CD4-positive, alpha-beta T cell (primary cell): Measurements from ENCODE around the gene OCIAD2. TPM values are rescaled to one million over a fixed set of nuclear protein-coding genes. Genes with fewer than 3 reads are reported as not detected.

Experiments used
- ATAC-seq: fragments of 200-7000 bp; cut with Tn5 transposase; one replicate; pipeline ENCODE4 v1.10.0; 2022; ENCODE audit warnings: mild to moderate bottlenecking; ENCODE audit not compliant: poor library complexity
- CTCF ChIA-PET: fragments of 350-600 bp; sonication (Branson Sonifier 250); formaldehyde crosslinking; loops from one replicate; lab custom pipeline; 2021; ENCODE audit warnings: antibody characterized with exemption, inconsistent platforms; lab: Charles Lee
- POLR2A ChIA-PET: fragments of 350-600 bp; sonication (Branson Sonifier 250); formaldehyde crosslinking; loops from one replicate; lab custom pipeline; 2021; ENCODE audit warnings: antibody characterized with exemption, inconsistent platforms; lab: Charles Lee
- DNase-seq, 14 experiments: peaks; one replicate each; pipeline ENCODE4 v3.0.0-alpha.2; 2013 to 2020; ENCODE audit warnings: mixed read lengths in 2 of 14
- H3K27ac ChIP-seq, 2 donors: one replicate each; pipeline versions ENCODE4 v1.5.1 to v1.7.0; 2013; ENCODE audit warnings: low read length in 2 of 2, low read depth in 1 of 2, mild to moderate bottlenecking in 1 of 2
- H3K27me3 ChIP-seq, 2 experiments: 1 replicate in 1 of 2; 2 replicates in 1 of 2; pipeline versions ENCODE4 v1.6.1 to v1.7.0; 2013; ENCODE audit warnings: low read length in 2 of 2, control low read depth in 1 of 2, mild to moderate bottlenecking in 1 of 2, moderate library complexity in 1 of 2; ENCODE audit not compliant: insufficient read depth in 2 of 2, control insufficient read depth in 1 of 2
- H3K36me3 ChIP-seq: one replicate; pipeline ENCODE4 v1.6.1; 2013; ENCODE audit warnings: low read length, control low read depth; ENCODE audit not compliant: insufficient read depth
- H3K4me1 ChIP-seq: one replicate; pipeline ENCODE4 v1.6.1; 2013; ENCODE audit warnings: low read length, control low read depth; ENCODE audit not compliant: insufficient read depth
- H3K4me3 ChIP-seq: one replicate; pipeline ENCODE4 v1.5.1; 2013; ENCODE audit warnings: mild to moderate bottlenecking, low read length, moderate library complexity
- H3K9me3 ChIP-seq, 2 experiments: 1 replicate in 1 of 2; 2 replicates in 1 of 2; pipeline versions ENCODE4 v1.6.1 to v1.7.0; 2013; ENCODE audit warnings: low read length in 2 of 2, mild to moderate bottlenecking in 2 of 2, control low read depth in 1 of 2, moderate library complexity in 1 of 2; ENCODE audit not compliant: control insufficient read depth in 1 of 2, insufficient read depth in 1 of 2
- H3K27ac Mint-ChIP-seq: one replicate; pipeline ENCODE4 v1.8.0; 2020; ENCODE audit warnings: mixed read lengths
- H3K27me3 Mint-ChIP-seq: one replicate; pipeline ENCODE4 v1.8.0; 2021; ENCODE audit warnings: mixed read lengths
- H3K36me3 Mint-ChIP-seq: one replicate; pipeline ENCODE4 v1.8.0; 2021; ENCODE audit warnings: low read depth, mixed read lengths
- H3K4me1 Mint-ChIP-seq: one replicate; pipeline ENCODE4 v1.8.0; 2021; ENCODE audit warnings: low read depth, mixed read lengths
- H3K4me3 Mint-ChIP-seq: one replicate; pipeline ENCODE4 v1.8.0; 2020; ENCODE audit warnings: mild to moderate bottlenecking, mixed read lengths
- H3K9me3 Mint-ChIP-seq: one replicate; pipeline ENCODE4 v1.8.0; 2020; ENCODE audit warnings: mixed read lengths
- CTCF ChIP-seq: fragments of 200-600 bp; IDR thresholded peaks from one replicate; pipeline ENCODE4 v1.8.0; 2022; ENCODE audit warnings: antibody characterized with exemption, mild to moderate bottlenecking
- intact Hi-C, 2 experiments: fragments of 100-400 bp; cut with DNase I in 1 of 2; cut with micrococcal nuclease in 1 of 2; formaldehyde crosslinking; loops; one replicate each; pipeline versions ENCODE4 v1.15.1 to v1.9.0; 2023 to 2025; cut with DNase I, micrococcal nuclease
- total RNA-seq, 174 experiments: library from RNA in 2 of 174; stranded (reverse) in 2 of 174; gene quantifications; one replicate each; pipeline ENCODE4 v1.2.3 and lab custom pipeline; 2021 to 2026

OCIAD2 gene
- total RNA-seq, 2 experiments from 2014 or later = 77.0 to 91.1 TPM

GRCh38 chr4:48939785-48940184 is 33.2 kb upstream of the OCIAD2 start:
- Mint-ChIP-seq H3K27me3 (no peaks in the 10 kb centered on the region), H3K4me1 (peaks cover 23% of the 10 kb centered on the region), H3K4me3 (no peak overlapping the region), H3K9me3 (peaks cover 3% of the 10 kb centered on the region), H3K36me3 (no peaks in the 10 kb centered on the region), H3K27ac (no peak overlapping the region)
- intact Hi-C loops = no loop called here
- H3K36me3 ChIP-seq = no peaks in the 10 kb centered on the region
- DNase-seq = no peak
- ATAC-seq = no peak
- no peak for TF ChIP-seq CTCF
- peaks cover 0 to 2% of the 10 kb centered on the region in 2 experiments for H3K27me3 ChIP-seq
- ChIA-PET POLR2A (no interaction called here), CTCF (no interaction called here)
- no peak overlapping the region for H3K4me3 ChIP-seq
- peaks cover 4 to 5% of the 10 kb centered on the region in 2 experiments for H3K9me3 ChIP-seq
- H3K27ac ChIP-seq = no peak overlapping the region
- peaks cover 8% of the 10 kb centered on the region for H3K4me1 ChIP-seq

GRCh38 chr4:48938831-48939230 is 32.3 kb upstream of the OCIAD2 start:
- no peak overlapping the region for H3K4me3 ChIP-seq
- no peaks in the 10 kb centered on the region for H3K36me3 ChIP-seq
- DNase-seq = no peak
- no peak for ATAC-seq
- Mint-ChIP-seq H3K4me1 (peaks cover 14% of the 10 kb centered on the region), H3K9me3 (peaks cover 3% of the 10 kb centered on the region), H3K4me3 (no peak overlapping the region), H3K36me3 (no peaks in the 10 kb centered on the region), H3K27me3 (no peaks in the 10 kb centered on the region), H3K27ac (no peak overlapping the region)
- intact Hi-C loops = no loop called here
- TF ChIP-seq CTCF = no peak
- ChIA-PET CTCF (no interaction called here), POLR2A (no interaction called here)
- H3K9me3 ChIP-seq = peaks cover 4 to 5% of the 10 kb centered on the region in 2 experiments
- peaks cover 0 to 2% of the 10 kb centered on the region in 2 experiments for H3K27me3 ChIP-seq
- H3K4me1 ChIP-seq = no peaks in the 10 kb centered on the region
- H3K27ac ChIP-seq = no peak overlapping the region

GRCh38 chr4:48937033-48937432 is 30.5 kb upstream of the OCIAD2 start:
- Mint-ChIP-seq H3K9me3 (peaks cover 3% of the 10 kb centered on the region), H3K4me3 (no peak overlapping the region), H3K27me3 (no peaks in the 10 kb centered on the region), H3K36me3 (no peaks in the 10 kb centered on the region), H3K4me1 (peaks cover 6% of the 10 kb centered on the region), H3K27ac (no peak overlapping the region)
- no peaks in the 10 kb centered on the region for H3K4me1 ChIP-seq
- CTCF ChIA-PET = no interaction called here
- peaks cover 4 to 5% of the 10 kb centered on the region in 2 experiments for H3K9me3 ChIP-seq
- H3K36me3 ChIP-seq = no peaks in the 10 kb centered on the region
- no peak overlapping the region for H3K27ac ChIP-seq
- POLR2A ChIA-PET = no interaction called here
- ATAC-seq (no peak), DNase-seq (no peak)
- H3K4me3 ChIP-seq = no peak overlapping the region
- H3K27me3 ChIP-seq = peaks cover 0 to 2% of the 10 kb centered on the region in 2 experiments
- intact Hi-C loops = no loop called here
- no peak for TF ChIP-seq CTCF
